Measurements from ENCODE around the gene ZBTB49. TPM values are rescaled to one million over a fixed set of nuclear protein-coding genes. Genes with fewer than 3 reads are reported as not detected.
A peak's percentile ranks its signal among the peaks of the same experiment; 100 is the strongest.

The ZBTB49 gene
- total and polyA plus RNA-seq, 2 of the 13 experiments (the other 11 are each of a cell fraction or from before 2014, with no cell fraction given) = 3.3 to 4.3 TPM

- TF ChIP-seq MZF1 (CRISPR knock-in tag; IDR thresholded peaks at IDR 0.05; ENCODE audit: borderline replicate concordance) = no peak
- no peak for TF ChIP-seq ZNF710 (CRISPR knock-in tag; IDR thresholded peaks at IDR 0.05; ENCODE audit: borderline replicate concordance)
- no peak for TF ChIP-seq NFYB (CRISPR knock-in tag; IDR thresholded peaks at IDR 0.05)
- TF ChIP-seq ZNF205 (CRISPR knock-in tag; IDR thresholded peaks at IDR 0.05) = no peak
- no peak for TF ChIP-seq ZNF546 (CRISPR knock-in tag; conservative IDR thresholded peaks at IDR 0.05)
- TF ChIP-seq FOSL2 (CRISPR knock-in tag; IDR thresholded peaks at IDR 0.05) = no peak
- no peak for FAIRE-seq
Measured at GRCh38 chr4:4270529-4270928, 19.5 kb upstream of the ZBTB49 start.

GRCh38 chr4:4271912-4272311 lies 18.1 kb upstream of the ZBTB49 start:
- H2AFZ ChIP-seq (ENCODE audit: low read length) = no peak overlapping the region
- H3K27me3 ChIP-seq (ENCODE audit: control insufficient read depth in 1 of 2, insufficient read depth in 2 of 2, low read length in 2 of 2) = no peaks in the 10 kb centered on the region
- ChIA-PET CTCF (ENCODE audit: low intra/inter-chr PET ratio, low total read pairs) (no interaction called here), POLR2A (no interaction called here)
- BruUV-seq (replicated peaks) = no TSS peak
- no peak overlapping the region for H3K4me2 ChIP-seq (ENCODE audit: low read depth, low read length)
- in situ Hi-C loops (cut with HindIII; ENCODE audit: extremely low pct_ligation_motif_present, low pct_unique_long_range_greater_than_20kb) = no loop called here
- no peak overlapping the region for H3K27ac ChIP-seq (ENCODE audit: extremely low read length, insufficient read depth, low read length)
- no peaks in the 10 kb centered on the region for H3K9me3 ChIP-seq (ENCODE audit: low read length)
- ATAC-seq (no peak), DNase-seq (ENCODE audit: low spot score) (no peak), FAIRE-seq (no peak)
- no peaks in the 10 kb centered on the region for H3K4me1 ChIP-seq (ENCODE audit: insufficient read depth, low read length)
- TF ChIP-seq GATA4 (IDR thresholded peaks at IDR 0.05; ENCODE audit: borderline replicate concordance, low read depth) = no peak
- no peak for TF ChIP-seq ZNF790 (CRISPR knock-in tag; IDR thresholded peaks at IDR 0.05; ENCODE audit: borderline replicate concordance)
- peak; percentile 37 for TF ChIP-seq CTCF (CRISPR knock-in tag; IDR thresholded peaks at IDR 0.05)
- TF ChIP-seq CEBPB (IDR thresholded peaks at IDR 0.05; ENCODE audit: borderline replicate concordance, low read depth, low read length) = peak; percentile 74
- peak; percentile 57 for TF ChIP-seq CEBPG (CRISPR knock-in tag; IDR thresholded peaks at IDR 0.05)
- H3K9ac ChIP-seq (ENCODE audit: insufficient read depth, low read depth, low read length) = no peak overlapping the region
- peaks cover 33 to 71% of the 10 kb centered on the region in 2 experiments for H3K36me3 ChIP-seq (replicated peaks in 1 of 2; ENCODE audit: control insufficient read depth in 1 of 2, insufficient read depth in 2 of 2, low read length in 2 of 2)
- H3K4me3 ChIP-seq (replicated peaks in 1 of 3; ENCODE audit: insufficient read depth in 1 of 3, low read depth in 2 of 3, low read length in 3 of 3) = no peak overlapping the region
- 98% methylated on average over 10 of the region's 10 CpGs for WGBS (ENCODE audit: low lambda C conversion rate)
- H4K20me1 ChIP-seq (ENCODE audit: insufficient read depth, low read length) = no peaks in the 10 kb centered on the region
- H3K79me2 ChIP-seq (ENCODE audit: insufficient read depth, low read length) = no peaks in the 10 kb centered on the region
- intact Hi-C loops (cut with micrococcal nuclease; ENCODE audit: unreplicated experiment) = no loop called here

More at GRCh38 chr4:4270529-4270928, 19.5 kb upstream of the ZBTB49 start:
- Histone ChIP-seq H3K9ac (ENCODE audit: insufficient read depth, low read depth, low read length) (no peak overlapping the region), H3K36me3 (replicated peaks in 1 of 2; ENCODE audit: control insufficient read depth in 1 of 2, insufficient read depth in 2 of 2, low read length in 2 of 2) (peaks cover 31 to 64% of the 10 kb centered on the region in 2 experiments; a peak in 4 of 5 replicates), H3K27ac (ENCODE audit: extremely low read length, insufficient read depth, low read length) (no peak overlapping the region), H3K4me3 (replicated peaks in 1 of 3; ENCODE audit: insufficient read depth in 1 of 3, low read depth in 2 of 3, low read length in 3 of 3) (no peak overlapping the region), H2AFZ (ENCODE audit: low read length) (no peak overlapping the region), H3K4me2 (ENCODE audit: low read depth, low read length) (no peak overlapping the region), H3K9me3 (ENCODE audit: low read length) (no peaks in the 10 kb centered on the region), H3K27me3 (ENCODE audit: control insufficient read depth in 1 of 2, insufficient read depth in 2 of 2, low read length in 2 of 2) (no peaks in the 10 kb centered on the region), H3K79me2 (ENCODE audit: insufficient read depth, low read length) (no peaks in the 10 kb centered on the region), H3K4me1 (ENCODE audit: insufficient read depth, low read length) (no peaks in the 10 kb centered on the region), H4K20me1 (ENCODE audit: insufficient read depth, low read length) (no peaks in the 10 kb centered on the region)
- CTCF ChIA-PET (ENCODE audit: low intra/inter-chr PET ratio, low total read pairs) = no interaction called here
- DNase-seq (ENCODE audit: low spot score) (no peak), ATAC-seq (no peak)
- in situ Hi-C loops (cut with HindIII; ENCODE audit: extremely low pct_ligation_motif_present, low pct_unique_long_range_greater_than_20kb) (no loop called here), intact Hi-C loops (cut with micrococcal nuclease; ENCODE audit: unreplicated experiment) (no loop called here)
- 79% methylated on average over 4 of the region's 4 CpGs for WGBS (ENCODE audit: low lambda C conversion rate)
- BruUV-seq (replicated peaks) = no TSS peak
- POLR2A ChIA-PET = no interaction called here
